Measurements from ENCODE around the gene AMIGO3. TPM values are rescaled to one million over a fixed set of nuclear protein-coding genes. Genes with fewer than 3 reads are reported as not detected.

Gene AMIGO3
- total and polyA plus RNA-seq, 4 donors: 0.11 to 1.1 TPM; not detected in 2

- no peaks in the 10 kb centered on the region for H3K27me3 ChIP-seq (ENCODE audit: control insufficient read depth in 4 of 4, insufficient read depth in 4 of 4, low read length in 3 of 4)
- TF ChIP-seq SP1 (IDR thresholded peaks at IDR 0.05) (no peak), GABPA (IDR thresholded peaks at IDR 0.05 in 1 of 2, conservative IDR thresholded peaks at IDR 0.05 in 1 of 2) (no peak)
- H3K4me3 ChIP-seq (ENCODE audit: low read depth in 1 of 3, low read length in 3 of 3): no peak overlapping the region
- no peaks in the 10 kb centered on the region for H3K9me3 ChIP-seq (ENCODE audit: control insufficient read depth in 4 of 4, low read length in 3 of 4)
- H3K4me1 ChIP-seq (ENCODE audit: control insufficient read depth in 4 of 4, insufficient read depth in 4 of 4, low read length in 3 of 4): peaks cover 0 to 8% (median 0%) of the 10 kb centered on the region in 4 donors
- H3K9ac ChIP-seq (ENCODE audit: low read depth in 1 of 2, low read length in 2 of 2): no peak overlapping the region
- 94% methylated on average over 6 of the region's 6 CpGs for WGBS
- no peak for DNase-seq (ENCODE audit: low spot score)
- H3K36me3 ChIP-seq (ENCODE audit: control insufficient read depth in 4 of 4, insufficient read depth in 3 of 4, low read depth in 1 of 4, low read length in 3 of 4): peaks cover 7 to 37% (median 26%) of the 10 kb centered on the region in 4 donors
- H3K27ac ChIP-seq (ENCODE audit: low read depth in 1 of 2, low read length in 2 of 2): no peak overlapping the region
Measured at GRCh38 chr3:49734752-49735151, 15.3 kb upstream of the AMIGO3 start.

GRCh38 chr3:49733551-49733950, 14.1 kb upstream of the AMIGO3 start:
- peaks cover 7 to 37% (median 26%) of the 10 kb centered on the region in 4 donors for H3K36me3 ChIP-seq (ENCODE audit: control insufficient read depth in 4 of 4, insufficient read depth in 3 of 4, low read depth in 1 of 4, low read length in 3 of 4)
- H3K9me3 ChIP-seq (ENCODE audit: control insufficient read depth in 4 of 4, low read length in 3 of 4): no peaks in the 10 kb centered on the region
- 98% methylated on average over 1 of the region's 1 CpG for WGBS
- no peak overlapping the region for H3K9ac ChIP-seq (ENCODE audit: low read depth in 1 of 2, low read length in 2 of 2)
- peaks cover 0 to 4% (median 0%) of the 10 kb centered on the region in 4 donors for H3K4me1 ChIP-seq (ENCODE audit: control insufficient read depth in 4 of 4, insufficient read depth in 4 of 4, low read length in 3 of 4)
- H3K4me3 ChIP-seq (ENCODE audit: low read depth in 1 of 3, low read length in 3 of 3): no peak overlapping the region
- no peak for DNase-seq (ENCODE audit: low spot score)
- no peaks in the 10 kb centered on the region for H3K27me3 ChIP-seq (ENCODE audit: control insufficient read depth in 4 of 4, insufficient read depth in 4 of 4, low read length in 3 of 4)
- no peak for TF ChIP-seq YY1 (IDR thresholded peaks at IDR 0.05)
- H3K27ac ChIP-seq (ENCODE audit: low read depth in 1 of 2, low read length in 2 of 2): no peak overlapping the region

GRCh38 chr3:49732597-49732996, 13.1 kb upstream of the AMIGO3 start:
- Histone ChIP-seq H3K4me1 (ENCODE audit: control insufficient read depth in 4 of 4, insufficient read depth in 4 of 4, low read length in 3 of 4) (peaks cover 2 to 9% (median 7%) of the 10 kb centered on the region in 4 donors), H3K27me3 (ENCODE audit: control insufficient read depth in 4 of 4, insufficient read depth in 4 of 4, low read length in 3 of 4) (no peaks in the 10 kb centered on the region), H3K27ac (ENCODE audit: low read depth in 1 of 2, low read length in 2 of 2) (no peak overlapping the region), H3K4me3 (ENCODE audit: low read depth in 1 of 3, low read length in 3 of 3) (no peak overlapping the region), H3K9me3 (ENCODE audit: control insufficient read depth in 4 of 4, low read length in 3 of 4) (no peaks in the 10 kb centered on the region), H3K36me3 (ENCODE audit: control insufficient read depth in 4 of 4, insufficient read depth in 3 of 4, low read depth in 1 of 4, low read length in 3 of 4) (peaks cover 5 to 39% (median 22%) of the 10 kb centered on the region in 4 donors), H3K9ac (ENCODE audit: low read depth in 1 of 2, low read length in 2 of 2) (no peak overlapping the region)
- no peak for DNase-seq (ENCODE audit: low spot score)
- WGBS: 95% methylated on average over 11 of the region's 11 CpGs
- TF ChIP-seq EGR1 (IDR thresholded peaks at IDR 0.05; ENCODE audit: low read depth in 2 of 2): no peak
- TF ChIP-seq RXRA (IDR thresholded peaks at IDR 0.05): no peak
- no peak for TF ChIP-seq RAD21 (IDR thresholded peaks at IDR 0.05)
- TF ChIP-seq HNF4G (IDR thresholded peaks at IDR 0.05): no peak
- no peak for TF ChIP-seq NR2F2 (IDR thresholded peaks at IDR 0.05)
- TF ChIP-seq SP1 (IDR thresholded peaks at IDR 0.05): no peak

DNA sequence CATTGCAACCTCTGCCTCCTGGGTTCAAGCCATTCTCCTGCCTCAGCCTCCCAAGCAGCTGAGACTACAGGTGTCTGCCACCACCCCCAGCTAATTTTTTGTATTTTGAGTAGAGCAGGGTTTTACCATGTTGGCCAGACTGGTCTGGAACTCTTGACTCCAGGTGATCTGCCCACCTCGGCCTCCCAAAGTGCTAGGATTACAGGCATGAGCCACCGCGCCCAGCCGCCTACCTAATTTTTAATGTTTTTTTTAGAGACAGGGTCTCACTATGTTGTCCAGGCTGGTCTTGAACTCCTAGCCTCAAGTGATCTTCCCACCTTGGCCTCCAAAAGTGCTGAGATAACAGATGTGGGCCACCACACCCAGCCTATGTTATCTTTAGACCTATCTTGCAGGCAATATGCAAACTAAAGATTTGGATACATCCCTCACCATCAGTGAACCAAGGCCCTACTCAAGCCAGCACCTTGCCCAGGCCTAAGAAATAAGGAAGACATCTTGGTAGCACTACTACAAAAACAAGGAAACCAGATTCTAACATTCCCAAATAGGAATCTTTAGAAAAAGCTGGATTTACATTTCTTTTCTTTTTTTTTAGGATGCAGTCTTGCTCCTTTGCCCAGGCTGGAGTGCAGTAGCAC, 10.6 kb upstream of the AMIGO3 start:
- Histone ChIP-seq H3K4me3 (ENCODE audit: low read depth in 1 of 3, low read length in 3 of 3) (no peak overlapping the region), H3K9me3 (ENCODE audit: control insufficient read depth in 4 of 4, low read length in 3 of 4) (no peaks in the 10 kb centered on the region), H3K27me3 (ENCODE audit: control insufficient read depth in 4 of 4, insufficient read depth in 4 of 4, low read length in 3 of 4) (no peaks in the 10 kb centered on the region), H3K36me3 (ENCODE audit: control insufficient read depth in 4 of 4, insufficient read depth in 3 of 4, low read depth in 1 of 4, low read length in 3 of 4) (peaks cover 5 to 37% (median 16%) of the 10 kb centered on the region in 4 donors), H3K27ac (ENCODE audit: low read depth in 1 of 2, low read length in 2 of 2) (no peak overlapping the region), H3K4me1 (ENCODE audit: control insufficient read depth in 4 of 4, insufficient read depth in 4 of 4, low read length in 3 of 4) (peaks cover 2 to 17% (median 12%) of the 10 kb centered on the region in 4 donors), H3K9ac (ENCODE audit: low read depth in 1 of 2, low read length in 2 of 2) (no peak overlapping the region)
- DNase-seq (ENCODE audit: low spot score): no peak
- WGBS: 98% methylated on average over 4 of the region's 4 CpGs
- TF ChIP-seq SP1 (IDR thresholded peaks at IDR 0.05): no peak
- TF ChIP-seq HNF4G (IDR thresholded peaks at IDR 0.05): no peak
- no peak for TF ChIP-seq NR2F2 (IDR thresholded peaks at IDR 0.05)
- TF ChIP-seq ATF3 (IDR thresholded peaks at IDR 0.05): no peak
- TF ChIP-seq FOXA1 (IDR thresholded peaks at IDR 0.05): no peak
- no peak for TF ChIP-seq RAD21 (IDR thresholded peaks at IDR 0.05)
- no peak for TF ChIP-seq MAX (IDR thresholded peaks at IDR 0.05)
- no peak for TF ChIP-seq EGR1 (IDR thresholded peaks at IDR 0.05; ENCODE audit: low read depth in 2 of 2)
- TF ChIP-seq TAF1 (conservative IDR thresholded peaks at IDR 0.05): no peak
- no peak for TF ChIP-seq RXRA (IDR thresholded peaks at IDR 0.05)
- TF ChIP-seq REST (IDR thresholded peaks at IDR 0.05): no peak
- TF ChIP-seq JUND (IDR thresholded peaks at IDR 0.05): no peak
